NCI-H2171 treated with DMSO at 0.1 percent for 48 hours (cell line): ENCODE measurements around the gene KIAA1958.
"Not testable (repeated sequence)": the region's sequence is repeated elsewhere in the genome, so short reads cannot be mapped to it uniquely, and the experiment has no call there.

Experiments
- DNase-seq: peaks from one replicate; lab custom pipeline; 2025; lab: John Stamatoyannopoulos, UW

KIAA1958 gene

GRCh38 chr9:112664531-112664930, 177.9 kb downstream of the KIAA1958 start:
- DNase-seq, result no peak

- no peak for DNase-seq
Measured at GRCh38 chr9:112665347-112665746, 178.7 kb downstream of the KIAA1958 start.

GRCh38 chr9:112669326-112669725, 182.7 kb downstream of the KIAA1958 start:
- no peak for DNase-seq

GRCh38 chr9:112670991-112671625, 184.5 kb downstream of the KIAA1958 start:
- DNase-seq, result no peak

- DNase-seq, result not testable (repeated sequence)
Measured at GRCh38 chr9:112673221-112673620, 186.6 kb downstream of the KIAA1958 start.

- DNase-seq, result no peak
Measured at GRCh38 chr9:112677040-112677439, 190.4 kb downstream of the KIAA1958 start.

- DNase-seq, result peak; percentile 2
Measured at GRCh38 chr9:112680731-112681402, 194.2 kb downstream of the KIAA1958 start.

GRCh38 chr9:112689161-112689740, 202.6 kb downstream of the KIAA1958 start:
- DNase-seq, result peak; percentile 21

GRCh38 chr9:112694706-112695555, 208.3 kb downstream of the KIAA1958 start:
- DNase-seq, result no peak

GRCh38 chr9:112696461-112696860, 209.8 kb downstream of the KIAA1958 start:
- DNase-seq, result no peak

GRCh38 chr9:112699230-112699629, 212.6 kb downstream of the KIAA1958 start:
- DNase-seq, result no peak

- DNase-seq, result no peak
Measured at GRCh38 chr9:112700085-112700484, 213.5 kb downstream of the KIAA1958 start.

- no peak for DNase-seq
Measured at GRCh38 chr9:112703304-112703703, 216.7 kb downstream of the KIAA1958 start.

- peak; percentile 32 for DNase-seq
Measured at GRCh38 chr9:112705768-112706427, 219.3 kb downstream of the KIAA1958 start.

GRCh38 chr9:112711050-112711689, 224.5 kb downstream of the KIAA1958 start:
- DNase-seq, result peak; percentile 36

- DNase-seq, result no peak
Measured at GRCh38 chr9:112712678-112713077, 226.1 kb downstream of the KIAA1958 start.

- DNase-seq, result peak; percentile 97
Measured at GRCh38 chr9:112717661-112718331, 231.2 kb downstream of the KIAA1958 start, which contains the start of gene INIP. TSS of gene INIP (minus strand) at chr9:112718117. CDS start at chr9:112716485, 1,632 bp downstream.
